IPS-15b (cell line): Measurements from ENCODE around the gene ARF1.

ENCODE experiments used
- H3K27me3 ChIP-seq: one replicate; pipeline ENCODE4 v1.6.1; 2013; ENCODE audit warnings: low read length; ENCODE audit not compliant: control insufficient read depth, insufficient read depth
- H3K36me3 ChIP-seq: one replicate; pipeline ENCODE4 v1.6.1; 2013; ENCODE audit warnings: low read length; ENCODE audit not compliant: control insufficient read depth, insufficient read depth
- H3K4me1 ChIP-seq: one replicate; pipeline ENCODE4 v1.6.1; 2013; ENCODE audit warnings: mild to moderate bottlenecking, low read length; ENCODE audit not compliant: control insufficient read depth, insufficient read depth
- H3K4me3 ChIP-seq: one replicate; pipeline ENCODE4 v1.5.1; 2013; ENCODE audit warnings: low read depth, low read length
- H3K9ac ChIP-seq: one replicate; pipeline ENCODE4 v1.6.1; 2013; ENCODE audit warnings: low read depth, mild to moderate bottlenecking, low read length
- H3K9me3 ChIP-seq: one replicate; pipeline ENCODE4 v1.6.1; 2013; ENCODE audit warnings: mild to moderate bottlenecking, low read length; ENCODE audit not compliant: control insufficient read depth, insufficient read depth

ARF1 gene

DNA sequence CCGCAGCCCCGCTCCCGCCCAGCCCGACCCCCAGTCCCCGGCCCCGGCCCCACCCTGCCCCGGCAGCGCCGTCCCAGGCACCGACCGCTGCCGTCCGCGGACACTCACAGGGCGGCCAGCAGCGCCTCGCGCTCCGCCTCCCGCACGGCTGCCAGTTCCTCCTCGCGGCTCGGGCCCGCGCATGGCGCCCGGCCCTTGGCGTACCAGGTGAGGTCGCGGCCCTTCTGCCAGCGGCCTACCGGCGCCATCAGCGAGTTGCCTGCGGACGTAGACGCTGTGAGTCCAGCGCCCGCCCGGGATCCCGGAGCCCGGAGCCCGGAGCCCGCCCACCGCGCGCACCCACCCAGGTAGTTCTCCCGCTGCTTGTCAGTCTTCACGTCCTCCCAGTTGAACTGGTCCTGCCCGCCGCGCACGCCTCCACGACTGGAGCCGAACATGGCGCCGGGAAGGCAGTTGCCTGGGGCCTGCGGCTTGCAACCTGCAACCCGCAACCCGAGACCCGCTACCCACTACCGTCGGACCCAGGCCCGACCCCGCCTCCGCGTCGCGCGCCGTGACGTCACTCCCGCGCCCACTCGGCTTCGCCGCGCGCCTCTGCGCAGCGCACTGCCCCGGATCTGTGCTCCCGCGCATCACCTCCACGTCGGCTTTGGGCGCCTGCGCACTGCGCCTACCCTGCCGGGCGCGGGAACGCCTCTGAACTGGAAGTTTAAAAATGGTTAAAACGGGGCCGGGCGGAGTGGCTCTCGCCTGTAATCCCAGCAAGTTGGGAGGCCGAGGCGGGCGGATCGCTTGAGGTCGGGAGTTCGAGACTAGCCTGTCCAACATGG, 20.5 kb downstream of the ARF1 start, which contains the start of gene C1orf35:
Gene C1orf35, minus strand, starts transcription at position 535 of the 830 bp plus-strand sequence. Its CDS starts 98 bp downstream, at position 437.
- Histone ChIP-seq H3K4me1 (no peaks in the 10 kb centered on the region), H3K9ac (no peak within 1 kb of the TSS), H3K9me3 (no peaks in the 10 kb centered on the region), H3K4me3 (peak within 1 kb of the TSS; percentile 43), H3K36me3 (peaks cover 15% of the 10 kb centered on the region), H3K27me3 (no peaks in the 10 kb centered on the region)

- Histone ChIP-seq H3K36me3 (peaks cover 6% of the 10 kb centered on the region), H3K9ac (no peak overlapping the region), H3K27me3 (no peaks in the 10 kb centered on the region), H3K4me1 (no peaks in the 10 kb centered on the region), H3K4me3 (no peak overlapping the region), H3K9me3 (no peaks in the 10 kb centered on the region)
Measured at GRCh38 chr1:228104526-228105269, 22.2 kb downstream of the ARF1 start.

DNA sequence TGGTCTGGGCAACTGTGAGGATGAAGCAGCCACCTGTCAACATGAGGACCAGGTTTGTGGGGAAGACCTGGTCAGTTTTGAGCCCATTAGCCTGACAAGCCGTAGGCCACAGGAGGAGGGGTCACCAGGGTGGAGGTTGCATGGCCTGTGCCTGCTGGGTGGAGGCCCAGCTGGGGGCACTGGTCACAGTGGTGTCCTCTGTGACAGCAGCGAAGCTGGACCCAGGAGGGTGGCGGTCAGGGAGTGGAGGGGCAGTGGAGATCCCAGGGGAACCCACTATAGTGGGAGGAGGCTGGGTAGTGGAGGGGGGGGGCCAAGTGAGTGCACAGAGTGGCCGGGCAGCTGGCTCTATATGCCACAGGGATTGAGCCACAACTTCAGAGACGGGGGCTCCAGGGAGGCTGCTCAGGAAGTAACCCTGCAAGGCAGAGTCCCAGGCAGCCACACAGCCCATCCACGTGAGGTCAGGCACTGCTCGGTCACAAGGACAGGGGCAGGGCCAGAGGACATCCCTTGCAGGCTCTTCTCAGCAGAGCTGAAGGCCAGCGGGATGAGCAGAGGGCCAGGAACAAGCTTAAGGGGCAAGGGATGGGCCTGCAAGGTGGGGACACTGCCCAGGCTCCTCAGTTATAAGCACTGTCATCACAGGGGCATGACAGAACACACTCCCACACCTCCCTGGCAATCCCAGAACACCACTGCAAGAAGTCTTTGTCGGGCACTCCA, 22.9 kb downstream of the ARF1 start:
- no peaks in the 10 kb centered on the region for H3K9me3 ChIP-seq
- no peaks in the 10 kb centered on the region for H3K4me1 ChIP-seq
- H3K9ac ChIP-seq: no peak overlapping the region
- no peak overlapping the region for H3K4me3 ChIP-seq
- no peaks in the 10 kb centered on the region for H3K27me3 ChIP-seq
- H3K36me3 ChIP-seq: peaks cover 6% of the 10 kb centered on the region

DNA sequence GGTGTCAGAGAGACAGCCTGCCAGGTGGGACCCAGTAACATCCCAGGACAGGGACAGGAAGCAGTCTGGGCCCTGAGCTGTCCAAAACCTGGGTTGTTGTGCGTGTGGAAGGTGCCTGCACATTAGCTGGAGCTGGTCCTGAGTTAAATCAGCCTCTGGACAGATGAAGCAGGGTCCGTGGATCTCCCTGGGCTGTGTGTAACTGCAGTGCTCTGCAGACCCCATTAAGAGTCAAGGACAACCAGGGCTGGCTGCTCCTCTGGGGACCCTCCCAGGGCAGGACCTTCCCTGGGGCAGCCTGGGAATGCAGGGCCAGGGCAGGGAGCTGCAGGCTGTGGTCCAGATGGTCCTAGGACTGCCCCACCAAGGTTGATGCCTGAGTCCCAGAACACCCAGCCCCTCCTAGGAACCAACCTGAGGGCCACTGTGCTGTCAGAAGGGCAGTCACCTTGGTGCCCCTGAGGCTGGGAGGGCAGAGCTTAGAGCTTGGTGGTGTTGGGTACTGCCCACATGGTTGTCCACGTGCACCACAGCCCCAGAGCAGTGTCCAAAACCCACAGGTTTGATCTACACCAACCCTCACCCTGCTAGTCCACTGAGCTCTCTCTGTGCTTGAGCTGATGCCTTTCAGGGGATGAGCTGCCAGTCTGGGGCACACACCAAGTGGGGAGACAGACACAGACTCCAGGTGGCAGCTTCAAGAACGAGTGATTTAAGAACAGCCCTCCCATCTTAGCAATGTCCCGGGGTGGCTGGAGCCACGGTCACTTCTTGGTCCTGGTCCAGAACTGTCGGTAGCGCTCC, 23.7 kb downstream of the ARF1 start:
- Histone ChIP-seq H3K9me3 (no peaks in the 10 kb centered on the region), H3K36me3 (peaks cover 6% of the 10 kb centered on the region), H3K4me3 (no peak overlapping the region), H3K9ac (no peak overlapping the region), H3K27me3 (no peaks in the 10 kb centered on the region), H3K4me1 (no peaks in the 10 kb centered on the region)

- H3K4me3 ChIP-seq: no peak overlapping the region
- no peak overlapping the region for H3K9ac ChIP-seq
- no peaks in the 10 kb centered on the region for H3K9me3 ChIP-seq
- no peaks in the 10 kb centered on the region for H3K27me3 ChIP-seq
- H3K36me3 ChIP-seq: peaks cover 6% of the 10 kb centered on the region
- no peaks in the 10 kb centered on the region for H3K4me1 ChIP-seq
Measured at GRCh38 chr1:228106800-228107054, 24.2 kb downstream of the ARF1 start.

DNA sequence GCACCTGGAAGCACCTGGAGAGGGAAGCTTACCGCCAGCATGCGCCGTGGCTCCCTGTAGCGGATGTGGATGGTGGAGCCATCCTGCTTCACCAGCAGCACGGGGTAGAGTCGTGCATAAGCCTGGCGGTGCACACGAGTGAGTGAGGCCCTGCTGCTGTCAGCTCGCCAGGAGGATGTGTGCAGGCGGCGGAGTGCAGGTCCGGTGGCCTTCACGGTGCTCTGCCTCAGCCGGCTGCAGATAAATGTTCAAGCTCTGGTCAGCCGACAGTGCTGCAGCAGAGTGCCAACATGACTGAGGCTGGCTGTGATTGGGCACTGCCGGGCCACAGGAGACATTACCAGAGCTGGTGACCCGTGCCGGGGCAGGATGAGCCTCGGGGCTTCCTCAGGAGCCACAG, 25.1 kb downstream of the ARF1 start:
- no peaks in the 10 kb centered on the region for H3K4me1 ChIP-seq
- H3K4me3 ChIP-seq: no peak overlapping the region
- no peak overlapping the region for H3K9ac ChIP-seq
- H3K27me3 ChIP-seq: no peaks in the 10 kb centered on the region
- H3K9me3 ChIP-seq: no peaks in the 10 kb centered on the region
- H3K36me3 ChIP-seq: peaks cover 6% of the 10 kb centered on the region

GRCh38 chr1:228108055-228108690, 25.7 kb downstream of the ARF1 start:
- no peaks in the 10 kb centered on the region for H3K4me1 ChIP-seq
- no peaks in the 10 kb centered on the region for H3K27me3 ChIP-seq
- no peaks in the 10 kb centered on the region for H3K9me3 ChIP-seq
- H3K9ac ChIP-seq: no peak overlapping the region
- peak overlapping the region; percentile 88 for H3K4me3 ChIP-seq
- peaks cover 6% of the 10 kb centered on the region for H3K36me3 ChIP-seq

DNA sequence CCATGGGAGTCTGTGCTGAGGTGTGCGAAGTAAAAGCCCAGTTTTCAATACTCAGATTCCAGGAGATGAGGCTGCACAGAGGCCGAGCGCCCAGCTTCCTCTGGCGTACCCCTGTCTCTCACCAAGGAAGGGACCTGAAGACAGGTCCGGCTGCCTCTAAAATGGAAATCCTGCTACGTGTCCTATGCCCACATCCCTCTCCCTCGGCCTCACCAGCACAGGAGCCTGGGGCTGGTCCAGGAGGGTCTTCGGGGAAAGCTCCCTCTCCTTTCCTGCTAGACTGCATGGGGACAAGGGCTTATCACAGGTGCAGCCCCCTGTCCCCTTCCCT, 26.2 kb downstream of the ARF1 start:
- H3K27me3 ChIP-seq: no peaks in the 10 kb centered on the region
- H3K4me1 ChIP-seq: no peaks in the 10 kb centered on the region
- no peaks in the 10 kb centered on the region for H3K9me3 ChIP-seq

DNA sequence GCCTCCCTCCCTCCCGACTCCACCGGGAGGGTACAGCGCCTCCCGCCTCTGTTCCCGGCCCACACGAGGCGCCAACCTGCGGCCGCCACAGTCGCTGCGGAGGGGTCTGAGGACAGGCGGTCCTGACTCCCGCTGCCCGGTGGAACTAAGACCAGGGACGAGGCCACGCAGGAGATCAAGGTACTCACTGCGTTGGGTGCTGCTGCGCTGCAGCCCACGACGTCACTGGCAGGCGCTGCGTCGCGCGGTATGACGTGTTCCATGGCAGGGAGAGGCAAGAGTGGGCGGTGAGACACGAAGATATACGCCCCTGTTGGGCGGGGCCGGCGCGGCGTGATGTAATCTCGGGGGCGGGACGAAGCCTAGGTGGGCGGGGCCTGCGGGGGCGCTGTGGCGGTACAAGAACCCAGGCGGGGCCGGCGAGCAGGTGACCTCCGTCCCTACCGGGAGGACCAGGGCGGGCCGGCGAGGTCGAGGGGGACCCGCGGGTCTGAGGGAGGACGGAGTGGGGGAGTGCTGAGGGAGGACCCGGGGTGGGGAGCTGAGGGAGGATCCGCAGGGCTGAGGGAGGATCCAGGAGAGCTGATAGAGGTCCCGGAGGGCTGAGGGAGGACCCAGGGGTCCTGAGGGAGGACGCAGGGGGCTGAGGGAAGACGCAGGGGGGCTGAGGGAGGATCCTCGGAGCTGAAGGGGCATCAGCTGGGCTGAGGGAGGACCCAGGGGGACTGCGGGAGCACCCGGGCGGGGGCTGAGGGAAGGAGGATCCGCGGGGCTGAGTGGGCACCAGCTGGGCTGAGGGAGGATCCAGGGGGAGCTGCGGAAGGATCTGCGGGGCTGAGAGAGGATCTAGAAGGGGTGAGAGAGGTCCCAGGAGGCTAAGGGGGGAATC, 26.8 kb downstream of the ARF1 start, which contains the start of gene MRPL55:
Gene MRPL55, minus strand, starts transcription at position 227 of the 889 bp plus-strand sequence. CDS start 1,039 bp downstream, outside the sequence.
- no peaks in the 10 kb centered on the region for H3K9me3 ChIP-seq
- no peaks in the 10 kb centered on the region for H3K4me1 ChIP-seq
- H3K9ac ChIP-seq: peak within 1 kb of the TSS; percentile 79
- H3K4me3 ChIP-seq: peak within 1 kb of the TSS; percentile 88
- peaks cover 6% of the 10 kb centered on the region for H3K36me3 ChIP-seq
- H3K27me3 ChIP-seq: no peaks in the 10 kb centered on the region

More for the DNA sequence above, 26.2 kb downstream of the ARF1 start:
- Histone ChIP-seq H3K36me3 (peaks cover 6% of the 10 kb centered on the region), H3K4me3 (peak overlapping the region; percentile 88), H3K9ac (peak overlapping the region; percentile 79)

- peaks cover 6% of the 10 kb centered on the region for H3K36me3 ChIP-seq
- H3K9me3 ChIP-seq: no peaks in the 10 kb centered on the region
- H3K9ac ChIP-seq: no peak overlapping the region
- no peaks in the 10 kb centered on the region for H3K4me1 ChIP-seq
- no peaks in the 10 kb centered on the region for H3K27me3 ChIP-seq
- peak overlapping the region; percentile 56 for H3K4me3 ChIP-seq
Measured at GRCh38 chr1:228109962-228110488, 27.5 kb downstream of the ARF1 start.
